ENCODE measurements around the gene SCARB1.

DNA sequence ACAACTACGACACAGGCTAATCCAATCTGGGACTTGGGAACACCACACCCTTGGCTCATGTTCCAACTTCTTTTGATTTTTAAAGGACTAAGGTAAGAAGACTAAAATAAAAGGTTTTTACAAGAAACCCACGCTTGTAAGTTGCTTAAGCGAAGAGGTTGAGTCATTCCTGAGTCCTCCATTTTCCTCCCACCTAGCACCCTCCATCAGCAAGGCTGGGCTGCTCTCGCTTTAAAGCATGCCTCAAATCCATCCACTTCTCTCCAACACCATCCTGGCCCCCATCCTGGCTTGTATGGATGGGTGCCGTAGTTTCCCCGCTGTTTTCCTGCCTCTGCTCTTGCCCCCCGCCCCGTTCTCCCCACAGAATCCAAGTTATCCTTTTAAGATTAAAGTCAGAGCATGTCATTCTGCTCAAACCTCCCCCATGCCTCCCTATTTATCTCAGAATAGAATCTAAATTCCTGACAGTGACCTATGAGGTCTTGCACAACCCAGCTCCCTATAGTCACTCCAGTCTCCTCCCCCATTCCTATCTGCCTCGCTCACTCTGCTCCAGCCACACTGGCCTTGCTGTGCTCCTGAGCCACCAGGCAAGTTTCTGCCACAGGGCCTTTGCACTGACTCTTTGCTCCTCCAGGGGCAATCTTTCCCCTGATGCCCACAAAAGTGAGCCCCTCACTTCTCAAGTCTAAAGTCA lies 34.5 kb downstream of the SCARB1 start:
- TF ChIP-seq POLR2AphosphoS5 (IDR thresholded peaks at IDR 0.05; ENCODE audit: borderline replicate concordance, low read depth, low read length) (no peak), EZH2 (IDR thresholded peaks at IDR 0.05) (no peak)

Data from SK-N-MC (cell line).